Nephron progenitor cell (in vitro differentiated cells): ENCODE results near the gene GPR107.

Experiments
- DNase-seq: peaks from one replicate; pipeline ENCODE4 v3.0.0; 2021
- H3K27ac Mint-ChIP-seq: 2 replicates; pipeline ENCODE4 v1.8.0; 2021; ENCODE audit warnings: mild to moderate bottlenecking, moderate library complexity, mixed read lengths
- H3K27me3 Mint-ChIP-seq: 2 replicates; pipeline ENCODE4 v1.8.0; 2021; ENCODE audit warnings: mild to moderate bottlenecking, low read depth, mixed read lengths; ENCODE audit not compliant: poor library complexity
- H3K36me3 Mint-ChIP-seq: 2 replicates; pipeline ENCODE4 v1.8.0; 2021; ENCODE audit warnings: low read depth, mixed read lengths
- H3K4me1 Mint-ChIP-seq: 2 replicates; pipeline ENCODE4 v1.8.0; 2021; ENCODE audit warnings: mixed read lengths
- H3K4me3 Mint-ChIP-seq: 2 replicates; pipeline ENCODE4 v1.8.0; 2021; ENCODE audit warnings: mild to moderate bottlenecking, moderate library complexity, mixed read lengths
- H3K9me3 Mint-ChIP-seq: 2 replicates; pipeline ENCODE4 v1.8.0; 2021; ENCODE audit warnings: mild to moderate bottlenecking, moderate library complexity, mixed read lengths
- CTCF ChIP-seq: fragments of 200-600 bp; sonication (generic); IDR thresholded peaks from 2 replicates; pipeline ENCODE4 v1.5.0; 2021; ENCODE audit warnings: antibody characterized with exemption

Gene GPR107

GRCh38 chr9:130034570-130034969, 19.1 kb upstream of the GPR107 start:
- H3K4me1 Mint-ChIP-seq, result no peaks in the 10 kb centered on the region
- no peaks in the 10 kb centered on the region for H3K9me3 Mint-ChIP-seq
- no peak for DNase-seq
- H3K4me3 Mint-ChIP-seq, result no peak overlapping the region
- peaks cover 6% of the 10 kb centered on the region for H3K27me3 Mint-ChIP-seq
- peaks cover 18% of the 10 kb centered on the region for H3K36me3 Mint-ChIP-seq
- TF ChIP-seq CTCF, result no peak
- no peak overlapping the region for H3K27ac Mint-ChIP-seq

GRCh38 chr9:130036099-130036498, 17.6 kb upstream of the GPR107 start:
- H3K9me3 Mint-ChIP-seq, result no peaks in the 10 kb centered on the region
- H3K27ac Mint-ChIP-seq, result no peak overlapping the region
- no peak overlapping the region for H3K4me3 Mint-ChIP-seq
- no peak for TF ChIP-seq CTCF
- DNase-seq, result no peak
- H3K36me3 Mint-ChIP-seq, result peaks cover 18% of the 10 kb centered on the region
- peaks cover 4% of the 10 kb centered on the region for H3K4me1 Mint-ChIP-seq
- H3K27me3 Mint-ChIP-seq, result peaks cover 9% of the 10 kb centered on the region

DNA sequence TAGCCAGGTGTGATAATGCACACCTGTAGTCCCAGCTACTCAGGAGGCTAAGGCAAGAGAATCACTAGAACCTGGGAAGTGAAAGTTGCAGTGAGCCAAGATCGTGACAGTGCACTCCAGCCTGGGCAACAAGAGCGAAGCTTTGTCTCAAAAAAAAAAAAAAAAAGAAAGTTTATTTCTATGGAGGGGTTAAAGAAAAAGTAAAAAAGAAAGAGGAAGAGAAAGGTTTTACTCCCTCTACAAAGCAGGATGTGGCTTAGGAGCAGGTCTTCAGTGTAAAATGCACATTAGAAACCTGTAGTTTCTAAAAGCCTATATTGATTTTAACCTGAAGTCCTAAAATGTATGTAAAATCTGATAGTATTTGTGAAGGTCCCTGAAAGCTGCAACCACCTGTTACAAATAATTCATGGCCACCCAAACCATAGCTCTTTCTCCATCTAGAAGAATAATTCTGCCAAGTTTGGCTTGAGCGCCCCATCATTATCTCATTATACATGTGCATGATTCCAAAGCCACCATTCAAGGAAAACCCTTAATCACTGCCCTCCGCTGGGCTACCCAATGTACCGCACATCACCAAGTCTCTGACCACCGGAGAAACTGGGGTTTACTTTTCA, 14.1 kb upstream of the GPR107 start:
- Mint-ChIP-seq H3K27me3 (peaks cover 20% of the 10 kb centered on the region), H3K4me3 (no peak overlapping the region), H3K36me3 (peaks cover 15% of the 10 kb centered on the region), H3K9me3 (no peaks in the 10 kb centered on the region), H3K27ac (no peak overlapping the region), H3K4me1 (peaks cover 26% of the 10 kb centered on the region)
- no peak for DNase-seq
- no peak for TF ChIP-seq CTCF

GRCh38 chr9:130040984-130041647, 12.6 kb upstream of the GPR107 start:
- TF ChIP-seq CTCF, result no peak
- Mint-ChIP-seq H3K9me3 (no peaks in the 10 kb centered on the region), H3K4me3 (peak overlapping the region; percentile 100), H3K36me3 (peaks cover 3% of the 10 kb centered on the region), H3K27ac (no peak overlapping the region), H3K4me1 (peaks cover 40% of the 10 kb centered on the region), H3K27me3 (peaks cover 20% of the 10 kb centered on the region)
- no peak for DNase-seq

DNA sequence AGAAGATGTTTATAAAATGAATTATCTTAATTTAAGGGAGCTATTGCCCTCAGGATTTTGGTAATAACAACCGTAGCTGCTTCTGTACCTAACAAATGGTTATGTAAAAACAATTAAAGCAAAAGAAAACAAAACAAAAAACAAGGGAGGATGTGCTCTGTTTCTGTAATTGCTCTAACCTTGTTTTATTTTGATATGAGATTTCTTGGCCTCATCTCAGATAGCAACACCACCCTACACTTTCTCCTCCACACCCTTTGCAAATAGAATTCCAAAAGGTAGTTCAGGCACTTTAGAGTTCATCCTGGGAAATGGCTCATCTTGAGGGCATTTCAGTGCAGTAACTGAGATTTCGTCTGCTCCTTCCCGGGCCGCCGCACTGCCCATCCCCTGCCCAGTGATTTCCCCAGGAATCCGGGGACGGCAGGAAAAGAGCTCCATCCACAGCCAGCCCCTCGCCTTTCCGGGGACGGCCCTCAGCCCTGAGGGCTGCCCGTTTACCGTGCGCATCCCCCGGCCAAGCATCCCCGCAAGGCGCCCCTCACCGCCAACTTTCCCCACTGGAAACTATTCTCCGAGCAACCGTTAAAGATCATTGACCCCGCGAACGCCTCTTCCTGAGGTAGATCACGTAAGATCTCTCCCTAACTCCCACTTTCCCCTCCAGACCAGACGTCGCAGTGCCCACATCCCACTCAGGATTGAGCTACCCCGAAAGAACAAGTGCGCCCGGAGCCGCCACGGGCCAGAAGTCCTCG, 11.9 kb upstream of the GPR107 start:
- Mint-ChIP-seq H3K4me1 (peaks cover 44% of the 10 kb centered on the region), H3K27me3 (peaks cover 24% of the 10 kb centered on the region), H3K27ac (peak overlapping the region; percentile 91), H3K36me3 (no peaks in the 10 kb centered on the region), H3K9me3 (no peaks in the 10 kb centered on the region), H3K4me3 (peak overlapping the region; percentile 100)
- no peak for TF ChIP-seq CTCF
- peak; percentile 47 for DNase-seq
